Activated T-helper 2 cell treated with anti-CD3 and anti-CD28 coated beads, Interferon-gamma antibody, Interleukin-2, Interleukin-4, amounts not matched to agents 10 μg/mL and 5 μg/mL and 100 μg/mL, durations not matched to agents 14 hours and 24 hours and 36 hours (primary cell): ENCODE data around the gene BST1. TPM values are rescaled to one million over a fixed set of nuclear protein-coding genes. Genes with fewer than 3 reads are reported as not detected.
A peak's percentile ranks its signal among the peaks of the same experiment; 100 is the strongest.

Experiments used
- DNase-seq: peaks from one replicate; pipeline ENCODE4 v3.0.0; 2021; ENCODE audit warnings: low spot score
- H3K27ac Mint-ChIP-seq: one replicate; pipeline ENCODE4 v1.8.0; 2021; ENCODE audit warnings: mixed read lengths
- H3K27me3 Mint-ChIP-seq: one replicate; pipeline ENCODE4 v1.8.0; 2021; ENCODE audit warnings: low read depth, mixed read lengths
- H3K36me3 Mint-ChIP-seq: one replicate; pipeline ENCODE4 v1.8.0; 2021; ENCODE audit warnings: low read depth, mixed read lengths
- H3K4me1 Mint-ChIP-seq: one replicate; pipeline ENCODE4 v1.8.0; 2021; ENCODE audit warnings: low read depth, mixed read lengths
- H3K4me3 Mint-ChIP-seq: one replicate; pipeline ENCODE4 v1.8.0; 2021; ENCODE audit warnings: low read depth, mild to moderate bottlenecking, moderate library complexity, mixed read lengths
- H3K9me3 Mint-ChIP-seq: one replicate; pipeline ENCODE4 v1.8.0; 2021; ENCODE audit warnings: mixed read lengths
- intact Hi-C: fragments of 100-400 bp; cut with micrococcal nuclease; formaldehyde crosslinking; loops from one replicate; pipeline ENCODE4 v1.15.1; 2023
- total RNA-seq: library from RNA; stranded (reverse); gene quantifications from 2 replicates; pipeline ENCODE4 v1.2.3, GENCODE V29; 2022

BST1 gene
- total RNA-seq, 1 donor from 2014 or later = 0.50 TPM

DNA sequence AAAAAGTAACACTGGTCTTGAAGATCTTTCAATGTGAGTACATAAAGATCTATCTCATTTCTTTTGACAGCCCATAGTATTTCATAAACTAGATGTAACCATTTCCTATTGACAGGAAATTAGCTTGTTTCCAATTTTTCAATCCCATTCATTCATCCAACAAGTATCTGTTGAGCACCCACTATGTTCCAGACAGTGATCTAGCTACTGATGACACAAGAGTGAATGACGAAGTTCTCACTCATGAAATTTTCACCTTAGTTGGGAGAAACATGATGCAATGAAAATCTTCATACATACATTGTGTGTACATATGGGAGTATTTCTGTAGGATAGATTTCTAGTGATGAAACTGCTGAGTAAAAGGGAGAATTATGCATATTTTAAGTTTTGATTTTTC, 76.9 kb downstream of the BST1 start:
- intact Hi-C loops = loop anchor here (1.0 to 5.0 kb wide), 7 partner anchors 9 to 778 kb away; partner anchors contain the start of genes CPEB2 and FBXL5
- Mint-ChIP-seq H3K9me3 (no peaks in the 10 kb centered on the region), H3K27ac (peak overlapping the region; percentile 85), H3K4me1 (peaks cover 71% of the 10 kb centered on the region), H3K36me3 (peaks cover 58% of the 10 kb centered on the region), H3K4me3 (peak overlapping the region; percentile 93), H3K27me3 (no peaks in the 10 kb centered on the region)
- DNase-seq = no peak

DNA sequence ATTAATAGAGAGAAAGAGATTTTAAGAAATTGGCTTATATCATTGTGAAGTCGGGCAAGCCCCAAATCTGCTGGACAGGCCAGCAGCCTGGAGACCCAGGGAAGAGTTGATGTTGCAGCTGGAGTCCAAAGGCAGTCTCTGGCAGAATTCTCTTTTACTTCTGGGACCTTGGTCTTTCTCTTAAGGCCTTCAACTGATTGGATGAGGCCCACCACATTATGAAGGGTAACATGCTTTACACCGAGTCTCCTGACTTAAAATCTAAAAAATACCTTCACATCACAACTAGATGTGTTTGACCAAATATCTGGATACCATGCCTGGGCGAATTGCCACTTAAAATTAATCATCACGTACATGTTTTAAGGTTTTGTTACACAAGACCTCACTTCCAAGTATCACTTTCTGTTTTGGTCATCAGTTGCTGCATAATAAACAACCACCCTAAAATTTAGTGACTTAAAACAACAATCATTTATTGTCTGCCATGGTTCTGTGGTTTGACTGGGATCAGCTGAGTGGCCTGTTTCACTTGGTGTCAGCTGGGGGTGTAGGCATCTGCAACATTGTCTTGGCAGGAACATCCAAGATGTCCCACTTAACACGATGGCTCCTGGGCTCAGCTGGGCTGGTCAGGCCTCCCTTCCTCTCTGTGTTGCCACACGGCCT, 78.7 kb downstream of the BST1 start:
- Mint-ChIP-seq H3K36me3 (peaks cover 75% of the 10 kb centered on the region), H3K9me3 (peaks cover 7% of the 10 kb centered on the region), H3K4me1 (peaks cover 68% of the 10 kb centered on the region), H3K27ac (peak overlapping the region; percentile 74), H3K4me3 (peak overlapping the region; percentile 93), H3K27me3 (no peaks in the 10 kb centered on the region)
- DNase-seq = peak; percentile 40
- intact Hi-C loops = loop anchor here (1.0 to 2.0 kb wide), 3 partner anchors 13 to 51 kb away; no protein-coding TSS in a partner anchor

Other genes starting within 250 kb of the BST1 start
- gene CC2D2A, start 233.2 kb upstream of the BST1 start, total RNA-seq = not detected in 2 replicates
- 28.9 and 30.3 TPM in 2 replicates for gene FBXL5, start 47.7 kb upstream of the BST1 start, total RNA-seq
- gene FAM200B, start 21.2 kb upstream of the BST1 start, total RNA-seq = 5.6 and 6.8 TPM in 2 replicates
- gene CD38, start 75.3 kb downstream of the BST1 start, total RNA-seq = 75.3 and 87.1 TPM in 2 replicates
- not detected in 2 replicates for gene FGFBP1, start 235.7 kb downstream of the BST1 start, total RNA-seq